K562 (cell line): ENCODE data around the gene TIMM50. TPM values are rescaled to one million over a fixed set of nuclear protein-coding genes. Genes with fewer than 3 reads are reported as not detected.

ENCODE experiments used
- CBFB ChIP-seq: sonication (generic); formaldehyde crosslinking; IDR thresholded peaks from 2 replicates; pipeline ENCODE4 v1.4.0; 2020; ENCODE audit warnings: mild to moderate bottlenecking, missing genetic modification reagents
- CGGBP1 ChIP-seq: fragments of 250-450 bp; sonication (Bioruptor Pico); IDR thresholded peaks from 2 replicates; pipeline ENCODE4 v1.9.0; 2021; ENCODE audit warnings: mild to moderate bottlenecking
- CHD1 ChIP-seq: fragments of 200-600 bp; sonication (generic); IDR thresholded peaks from one replicate; pipeline ENCODE4 v1.6.1; 2012; ENCODE audit warnings: mild to moderate bottlenecking, moderate library complexity, low read length, inconsistent platforms
- ELF2 ChIP-seq: fragments of 250-450 bp; sonication (Bioruptor Pico); IDR thresholded peaks from 2 replicates; pipeline ENCODE4 v1.5.0; 2021; ENCODE audit warnings: mild to moderate bottlenecking
- KLF1 ChIP-seq: fragments of 450-650 bp; IDR thresholded peaks from 2 replicates; pipeline ENCODE4 v1.6.1; 2016; ENCODE audit warnings: missing genetic modification characterization, missing compliant biosample characterization
- KLF13 ChIP-seq: fragments of 450-650 bp; IDR thresholded peaks from 2 replicates; pipeline ENCODE4 v1.6.1; 2016; ENCODE audit warnings: missing genetic modification characterization, low read depth, mild to moderate bottlenecking, missing compliant biosample characterization, moderate library complexity, borderline replicate concordance
- PHB ChIP-seq: fragments of 250-450 bp; sonication (Bioruptor Pico); IDR thresholded peaks from 2 replicates; pipeline ENCODE4 v1.5.0; 2021
- PHF8 ChIP-seq: fragments of 200-600 bp; sonication (generic); IDR thresholded peaks from 2 replicates; pipeline ENCODE4 v1.6.1; 2012; ENCODE audit warnings: mixed run types, mild to moderate bottlenecking, inconsistent platforms, low read length, moderate library complexity, borderline replicate concordance
- POLR2H ChIP-seq: IDR thresholded peaks from 2 replicates; pipeline ENCODE4 v1.6.1; 2016; ENCODE audit warnings: missing genetic modification characterization, low read depth, mild to moderate bottlenecking, control low read depth, missing compliant biosample characterization, moderate library complexity
- RBBP5 ChIP-seq: fragments of 200-600 bp; sonication (generic); IDR thresholded peaks from 2 replicates; pipeline ENCODE4 v1.6.1; 2012; ENCODE audit warnings: borderline replicate concordance, mild to moderate bottlenecking, low read length, control low read depth, inconsistent platforms; ENCODE audit not compliant: insufficient read depth, poor library complexity, severe bottlenecking
- SOX6 ChIP-seq: fragments of 450-650 bp; IDR thresholded peaks from 2 replicates; pipeline ENCODE4 v1.6.1; 2014; ENCODE audit warnings: mild to moderate bottlenecking
- TEAD2 ChIP-seq: fragments of 450-650 bp; IDR thresholded peaks from 2 replicates; pipeline ENCODE4 v1.6.1; 2016; ENCODE audit warnings: missing genetic modification characterization, control low read depth, missing compliant biosample characterization
- ZBED1 ChIP-seq: IDR thresholded peaks from 2 replicates; pipeline ENCODE4 v1.6.1; 2014
- ZNF12 ChIP-seq: sonication (generic); formaldehyde crosslinking; IDR thresholded peaks from 2 replicates; pipeline ENCODE4 v1.4.0; 2020; ENCODE audit warnings: mild to moderate bottlenecking, missing genetic modification reagents
- polyA plus RNA-seq, 8 experiments: library from polyadenylated mRNA; depleted of rRNA in 4 of 8; stranded (reverse) in 5 of 8; unstranded in 3 of 8; fragments of >200 nt; fragmentation: Nextera tagmentation in 2 of 8; fragmentation: Illumina TruSeq in 1 of 8; extraction: Ambion mirVana in 2 of 8; extraction: Trizol in 1 of 8; gene quantifications; 2 replicates each; pipeline versions ENCODE4 v1.2.1 to v1.2.3, GENCODE V29; 2011 to 2014; ENCODE audit warnings: inconsistent platforms in 1 of 8, missing spikeins in 1 of 8
- total RNA-seq, 7 experiments: library from RNA; depleted of rRNA in 6 of 7; stranded (reverse); fragments of >200 nt in 6 of 7; fragmentation: Illumina TruSeq in 2 of 7; extraction: Trizol in 2 of 7; gene quantifications; 2 replicates each; pipeline versions ENCODE4 v1.2.1 to v1.2.3, GENCODE V29; 2011 to 2021; ENCODE audit warnings: low replicate concordance in 1 of 7
- TF ChIP-seq, protein P1 (sequence below), 2 experiments: IDR thresholded peaks in 1 of 2; conservative IDR thresholded peaks in 1 of 2; 2 replicates each; pipeline ENCODE4 v1.6.1; 2016; ENCODE audit warnings: low read depth in 2 of 2, mild to moderate bottlenecking in 1 of 2, missing compliant biosample characterization in 1 of 2, missing genetic modification characterization in 1 of 2, moderate library complexity in 1 of 2
- TF ChIP-seq, protein P2 (sequence below), 2 experiments: fragments of 150-350 bp in 1 of 2; IDR thresholded peaks; 2 replicates each; pipeline ENCODE4 v1.6.1; 2012 to 2016; ENCODE audit warnings: low read depth in 2 of 2, low read length in 2 of 2, mild to moderate bottlenecking in 1 of 2, moderate library complexity in 1 of 2

The TIMM50 gene
- total and polyA plus RNA-seq, 9 of the 15 experiments (the other 6 are each of a cell fraction or from before 2014, with no cell fraction given): 28.3 to 221 (median 170) TPM

- TF ChIP-seq, protein P1, sequence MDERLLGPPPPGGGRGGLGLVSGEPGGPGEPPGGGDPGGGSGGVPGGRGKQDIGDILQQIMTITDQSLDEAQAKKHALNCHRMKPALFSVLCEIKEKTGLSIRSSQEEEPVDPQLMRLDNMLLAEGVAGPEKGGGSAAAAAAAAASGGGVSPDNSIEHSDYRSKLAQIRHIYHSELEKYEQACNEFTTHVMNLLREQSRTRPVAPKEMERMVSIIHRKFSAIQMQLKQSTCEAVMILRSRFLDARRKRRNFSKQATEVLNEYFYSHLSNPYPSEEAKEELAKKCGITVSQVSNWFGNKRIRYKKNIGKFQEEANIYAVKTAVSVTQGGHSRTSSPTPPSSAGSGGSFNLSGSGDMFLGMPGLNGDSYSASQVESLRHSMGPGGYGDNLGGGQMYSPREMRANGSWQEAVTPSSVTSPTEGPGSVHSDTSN (CRISPR knock-in tag; IDR thresholded peaks at IDR 0.05; ENCODE audit: low read depth): no peak
- TF ChIP-seq, protein P1 (tag; conservative IDR thresholded peaks at IDR 0.05; ENCODE audit: low read depth): no peak
- TF ChIP-seq TEAD2 (no peak), SOX6 (no peak; the same call in 1 of the 2 replicates), POLR2H (tag) (0 out of 2 replicates have a peak, but pooled peaks have one; percentile 14), CBFB (no peak), PHF8 (peak; percentile 94; the same call in 1 of the 2 replicates), CGGBP1 (CRISPR knock-in tag) (no peak; the same call in 1 of the 2 replicates), ZNF12 (CRISPR knock-in tag) (no peak), PHB (CRISPR knock-in tag) (no peak), KLF13 (no peak), KLF1 (no peak), ZBED1 (peak; percentile 58; the same call in 1 of the 2 replicates), RBBP5 (peak; percentile 88), CHD1 (peak; percentile 20), ELF2 (CRISPR knock-in tag) (no peak)
- TF ChIP-seq, protein P2, sequence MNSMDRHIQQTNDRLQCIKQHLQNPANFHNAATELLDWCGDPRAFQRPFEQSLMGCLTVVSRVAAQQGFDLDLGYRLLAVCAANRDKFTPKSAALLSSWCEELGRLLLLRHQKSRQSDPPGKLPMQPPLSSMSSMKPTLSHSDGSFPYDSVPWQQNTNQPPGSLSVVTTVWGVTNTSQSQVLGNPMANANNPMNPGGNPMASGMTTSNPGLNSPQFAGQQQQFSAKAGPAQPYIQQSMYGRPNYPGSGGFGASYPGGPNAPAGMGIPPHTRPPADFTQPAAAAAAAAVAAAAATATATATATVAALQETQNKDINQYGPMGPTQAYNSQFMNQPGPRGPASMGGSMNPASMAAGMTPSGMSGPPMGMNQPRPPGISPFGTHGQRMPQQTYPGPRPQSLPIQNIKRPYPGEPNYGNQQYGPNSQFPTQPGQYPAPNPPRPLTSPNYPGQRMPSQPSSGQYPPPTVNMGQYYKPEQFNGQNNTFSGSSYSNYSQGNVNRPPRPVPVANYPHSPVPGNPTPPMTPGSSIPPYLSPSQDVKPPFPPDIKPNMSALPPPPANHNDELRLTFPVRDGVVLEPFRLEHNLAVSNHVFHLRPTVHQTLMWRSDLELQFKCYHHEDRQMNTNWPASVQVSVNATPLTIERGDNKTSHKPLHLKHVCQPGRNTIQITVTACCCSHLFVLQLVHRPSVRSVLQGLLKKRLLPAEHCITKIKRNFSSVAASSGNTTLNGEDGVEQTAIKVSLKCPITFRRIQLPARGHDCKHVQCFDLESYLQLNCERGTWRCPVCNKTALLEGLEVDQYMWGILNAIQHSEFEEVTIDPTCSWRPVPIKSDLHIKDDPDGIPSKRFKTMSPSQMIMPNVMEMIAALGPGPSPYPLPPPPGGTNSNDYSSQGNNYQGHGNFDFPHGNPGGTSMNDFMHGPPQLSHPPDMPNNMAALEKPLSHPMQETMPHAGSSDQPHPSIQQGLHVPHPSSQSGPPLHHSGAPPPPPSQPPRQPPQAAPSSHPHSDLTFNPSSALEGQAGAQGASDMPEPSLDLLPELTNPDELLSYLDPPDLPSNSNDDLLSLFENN (IDR thresholded peaks at IDR 0.05; ENCODE audit: low read depth in 2 of 2, low read length in 2 of 2): no peak
Measured at GRCh38 chr19:39539518-39540332, 59.1 kb downstream of the TIMM50 start, which contains the start of gene EID2 (continued).
